ENCODE results near the gene ZNF598.

The ZNF598 gene

GRCh38 chr16:1990101-1990350 lies 19.6 kb downstream of the ZNF598 start:
- DNase-seq, result no peak

DNA sequence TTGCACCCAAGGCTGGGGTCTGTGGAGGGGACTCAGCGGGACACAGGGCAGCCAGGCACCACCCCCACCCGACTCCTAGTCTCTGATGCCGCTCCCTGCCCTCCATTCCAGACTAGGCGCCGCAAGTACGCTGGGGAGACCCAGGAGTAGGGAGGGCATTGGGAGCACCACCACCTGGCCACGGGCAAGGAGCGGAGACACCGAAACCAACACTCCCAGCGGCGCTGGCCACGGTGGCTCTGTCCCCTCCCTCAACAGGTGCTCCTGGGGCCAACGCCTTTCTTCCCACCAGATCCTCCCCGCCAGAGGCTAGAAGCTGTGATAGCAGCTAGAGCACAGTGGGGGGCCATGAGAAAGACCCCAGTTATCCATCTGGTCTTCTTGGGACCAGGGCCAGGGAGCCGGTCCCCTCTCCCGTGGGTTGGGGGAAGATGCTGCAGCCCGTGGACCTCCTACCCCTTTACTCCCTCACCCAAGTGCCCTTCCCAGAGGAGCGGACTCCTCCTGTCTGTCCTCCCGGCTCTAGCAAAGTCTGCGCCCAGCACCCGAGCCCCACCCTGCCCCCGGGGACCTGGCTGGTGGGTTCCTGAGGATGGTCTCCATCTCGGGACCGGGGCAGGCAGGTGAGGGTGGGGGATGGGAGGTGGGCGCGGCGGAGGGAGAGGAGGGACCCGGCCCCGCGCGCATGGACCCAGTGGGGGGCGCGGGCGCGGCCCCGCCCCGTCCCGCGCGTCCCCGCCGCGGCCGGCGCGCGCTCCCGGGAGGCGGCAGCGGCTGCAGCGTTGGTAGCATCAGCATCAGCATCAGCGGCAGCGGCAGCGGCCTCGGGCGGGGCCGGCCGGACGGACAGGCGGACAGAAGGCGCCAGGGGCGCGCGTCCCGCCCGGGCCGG lies 20.2 kb downstream of the ZNF598 start, which contains the start of gene SYNGR3:
Gene SYNGR3 (plus strand): TSS at position 762 of the 892 bp plus-strand sequence. CDS start 133 bp downstream, outside the sequence.
- peak; percentile 52 to 81 (median 73) for DNase-seq

GRCh38 chr16:1987198-1987597 lies 22.4 kb downstream of the ZNF598 start:
- no peak for DNase-seq

DNA sequence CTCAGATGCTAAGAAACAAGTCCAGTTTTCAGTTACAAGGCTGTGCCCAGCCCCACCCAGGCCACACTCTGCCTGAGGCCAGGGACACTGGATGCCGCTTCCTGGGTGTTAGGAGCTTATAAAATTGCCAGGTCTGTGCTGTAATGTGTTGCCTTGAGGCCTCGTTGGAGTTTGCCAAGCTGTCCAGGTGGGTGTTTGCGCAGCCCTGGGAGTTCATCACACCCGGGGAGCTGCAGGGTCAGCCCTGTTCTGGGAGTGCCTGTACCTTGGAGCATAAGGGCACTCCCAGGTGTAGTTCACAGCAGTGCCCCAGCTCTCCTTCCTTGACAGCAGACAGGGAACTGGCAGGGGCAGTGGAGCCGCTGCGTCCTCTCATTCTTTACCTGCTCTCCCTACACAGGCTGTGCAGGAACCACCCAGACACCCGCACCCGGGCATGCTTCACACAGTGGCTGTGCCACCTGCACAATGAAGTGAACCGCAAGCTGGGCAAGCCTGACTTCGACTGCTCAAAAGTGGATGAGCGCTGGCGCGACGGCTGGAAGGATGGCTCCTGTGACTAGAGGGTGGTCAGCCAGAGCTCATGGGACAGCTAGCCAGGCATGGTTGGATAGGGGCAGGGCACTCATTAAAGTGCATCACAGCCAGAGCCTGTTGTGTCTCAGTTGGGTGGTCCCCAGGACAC lies 24.0 kb downstream of the ZNF598 start:
- no peak for DNase-seq

GRCh38 chr16:1984347-1985225 lies 25.0 kb downstream of the ZNF598 start:
- peak in 2 of 3 experiments; percentile 46 to 70 for DNase-seq

- peak; percentile 90 to 94 (median 91) for DNase-seq
Observed at GRCh38 chr16:1983544-1984346, 25.9 kb downstream of the ZNF598 start, which contains the start of gene GFER. GFER (plus strand) TSS chr16:1984193; CDS start chr16:1984219, 26 bp downstream.

DNA sequence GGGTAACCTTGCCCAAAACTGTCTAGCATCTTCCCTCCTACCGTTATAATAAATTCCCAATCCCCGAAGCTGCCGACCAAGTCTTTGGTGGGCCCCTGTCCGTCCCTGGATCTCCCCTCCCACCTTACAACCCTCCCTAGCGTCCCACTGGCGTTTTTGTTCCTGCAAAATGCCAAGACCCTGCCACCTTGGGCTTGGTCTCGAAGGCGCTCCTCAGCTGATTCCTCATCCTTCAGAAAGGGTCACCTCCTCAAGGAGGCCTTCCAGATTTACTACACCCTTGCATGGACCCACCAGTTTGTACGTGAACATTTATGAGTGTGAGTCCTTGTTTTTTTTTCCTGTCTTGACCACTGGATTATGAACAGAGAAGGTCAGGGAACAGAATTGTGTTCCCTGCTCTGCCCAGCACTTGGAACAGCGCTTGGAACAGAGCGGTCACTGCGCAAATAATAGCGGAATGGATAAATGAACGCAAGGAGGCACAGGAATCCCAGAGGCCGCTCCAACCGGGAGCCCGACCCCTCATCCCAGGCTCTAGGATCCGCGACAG lies 26.6 kb downstream of the ZNF598 start:
- no peak for DNase-seq

DNA sequence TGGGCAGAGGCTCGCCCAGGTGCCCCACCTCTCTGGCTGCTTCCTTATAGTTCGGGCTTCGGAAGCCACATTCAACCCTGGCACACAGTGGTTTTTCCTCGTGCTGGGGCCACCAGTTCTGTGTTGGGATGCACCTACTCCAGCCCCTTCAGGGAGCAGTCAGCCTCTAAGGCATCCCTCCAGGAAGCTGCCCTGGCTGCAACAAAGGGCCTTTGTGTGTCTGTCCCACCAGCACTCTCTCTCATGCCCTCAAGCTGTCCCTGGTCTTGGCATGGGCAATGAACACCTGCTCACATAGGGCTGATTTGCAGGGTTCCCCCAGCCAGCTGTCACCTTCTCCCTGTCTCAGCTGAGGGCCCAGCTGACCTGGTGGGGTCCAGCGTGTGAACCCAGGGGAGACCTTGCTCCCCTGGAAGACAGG lies 27.6 kb downstream of the ZNF598 start:
- DNase-seq, result peak in 1 of 3 experiments; percentile 43

- DNase-seq, result peak in 2 of 3 experiments; percentile 35 to 43
Observed at GRCh38 chr16:1981398-1981836, 28.2 kb downstream of the ZNF598 start, which contains the start of gene NOXO1. NOXO1 (minus strand) TSS chr16:1981469; CDS start chr16:1981179, 290 bp downstream.

- DNase-seq, result no peak
Observed at GRCh38 chr16:1980770-1981087, 28.9 kb downstream of the ZNF598 start.

DNA sequence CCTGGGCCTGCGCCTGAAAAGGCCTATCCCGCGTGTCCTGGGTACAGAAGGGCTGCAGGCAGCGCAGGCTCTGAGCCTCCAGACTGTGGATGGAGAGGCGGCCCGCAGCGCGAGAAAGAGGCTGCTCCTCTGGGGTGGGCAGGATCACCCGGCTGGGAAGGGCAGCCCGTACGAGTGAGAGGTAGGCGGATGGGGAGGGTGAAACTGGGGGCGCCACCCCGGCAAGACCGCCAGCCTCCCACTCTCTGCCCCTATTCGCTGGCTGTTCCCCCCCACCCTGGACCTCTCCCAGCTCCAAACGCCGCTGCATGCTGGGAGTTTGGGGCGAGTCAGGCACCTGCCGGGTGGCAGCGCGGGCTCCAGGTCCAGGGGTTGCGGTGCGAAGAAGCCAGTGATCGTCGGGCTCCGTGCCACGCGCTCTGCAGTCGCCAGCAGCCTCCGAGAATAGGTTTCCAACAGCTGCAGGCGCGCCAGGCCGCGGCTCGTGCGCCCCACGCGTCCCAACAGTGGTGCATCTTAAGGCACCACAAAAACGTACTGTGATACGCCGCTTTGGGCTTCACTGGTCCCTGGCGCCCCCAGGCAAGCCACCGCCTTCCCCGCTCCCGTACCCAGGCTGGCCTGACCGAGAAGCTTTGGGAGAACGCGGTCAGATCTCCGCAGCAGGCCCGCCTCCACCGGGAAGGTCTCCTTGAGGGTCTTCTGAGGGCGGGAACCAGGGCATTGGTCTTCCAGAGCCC lies 29.4 kb downstream of the ZNF598 start:
- peak in 2 of 3 experiments; percentile 25 to 34 for DNase-seq

DNA sequence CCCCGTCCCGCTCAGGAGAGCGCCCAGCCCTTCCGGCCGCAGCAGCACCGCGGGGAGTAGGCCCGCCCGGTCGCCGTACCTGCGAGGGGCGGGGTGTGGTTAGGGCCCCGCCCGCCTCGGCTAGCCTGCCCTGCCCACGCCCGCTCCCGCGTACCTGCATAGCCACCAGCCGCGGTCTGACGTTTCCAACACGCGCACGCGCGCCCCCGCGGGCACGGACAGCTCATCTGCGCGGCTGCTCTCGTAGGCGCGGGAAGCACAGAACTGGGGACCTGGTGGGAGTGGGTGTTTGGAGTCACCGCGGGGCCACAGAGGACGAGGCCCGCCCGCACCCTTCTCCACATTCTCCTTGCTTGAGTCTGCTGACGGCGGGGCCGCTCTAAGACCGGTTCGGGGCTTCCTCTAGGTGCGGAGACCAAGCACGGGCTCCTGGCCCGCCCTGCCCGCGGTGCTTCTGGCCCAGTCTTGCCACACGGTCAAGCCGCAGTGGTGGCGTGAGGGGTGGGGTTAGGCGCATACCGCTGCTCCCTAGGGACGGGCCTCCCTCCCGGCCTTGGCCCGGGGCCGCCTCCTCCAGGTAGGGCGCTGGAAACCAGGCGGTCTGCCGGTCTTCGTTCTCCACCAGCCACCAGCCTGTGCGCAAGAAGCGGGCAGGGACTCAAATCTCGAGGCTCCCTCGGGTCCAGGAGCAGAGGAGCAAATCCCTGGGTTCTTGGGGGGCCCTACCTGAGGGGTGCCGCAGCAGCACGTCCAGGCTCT lies 30.2 kb downstream of the ZNF598 start:
- DNase-seq, result peak; percentile 25 to 78 (median 36)

DNA sequence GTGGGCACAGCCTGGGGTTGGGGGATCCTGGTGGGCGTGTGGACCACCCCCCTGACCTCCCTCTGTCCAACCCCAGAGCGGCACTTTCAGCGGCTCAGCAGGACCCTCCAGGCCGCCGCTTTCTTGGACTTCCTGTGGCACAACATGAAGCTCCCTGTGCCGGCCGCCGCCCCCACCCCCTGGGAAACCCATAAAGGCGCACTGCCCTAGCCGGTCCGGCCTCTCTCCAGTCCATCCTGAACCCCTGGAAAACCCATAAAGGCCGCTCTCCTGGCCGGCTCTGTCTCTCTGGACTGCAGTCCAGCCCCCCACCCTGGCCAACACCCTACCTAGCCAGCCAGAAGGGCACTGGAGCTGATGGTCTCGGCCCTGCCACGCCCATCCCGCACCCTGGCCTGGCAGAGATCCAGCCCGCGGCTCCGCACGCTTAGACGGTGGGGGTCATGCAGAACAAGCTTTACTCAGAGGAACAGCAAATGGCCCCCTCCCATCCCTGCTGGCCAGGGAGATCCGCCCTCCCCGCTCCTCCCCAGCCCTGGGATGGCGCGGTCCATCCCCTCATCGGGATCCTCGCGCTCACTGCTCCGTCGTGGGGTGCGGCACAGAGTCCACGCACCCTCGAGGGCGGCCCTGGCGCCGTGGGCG lies 31.0 kb downstream of the ZNF598 start:
- no peak for DNase-seq

DNA sequence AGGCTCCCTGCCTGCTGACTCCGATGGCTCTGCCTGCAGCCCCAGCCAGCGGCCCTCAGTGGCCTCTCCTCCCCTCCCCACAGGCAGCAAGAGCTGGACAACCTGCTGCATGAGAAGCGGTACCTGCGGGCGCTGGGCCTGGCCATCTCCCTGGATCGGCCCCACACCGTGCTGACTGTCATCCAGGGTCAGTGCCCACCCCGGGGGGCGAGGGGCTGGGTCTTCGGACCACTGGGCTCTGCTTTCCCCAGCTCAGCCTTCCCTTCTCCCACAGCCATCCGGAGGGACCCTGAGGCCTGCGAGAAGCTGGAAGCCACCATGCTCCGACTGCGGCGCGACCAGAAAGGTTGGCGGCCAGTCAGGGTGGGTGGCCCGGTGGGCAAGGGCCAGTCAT lies 31.7 kb downstream of the ZNF598 start:
- DNase-seq, result no peak

- DNase-seq, result no peak
Observed at GRCh38 chr16:1976951-1977874, 32.4 kb downstream of the ZNF598 start.

GRCh38 chr16:1976216-1976520 lies 33.5 kb downstream of the ZNF598 start:
- no peak for DNase-seq

DNA sequence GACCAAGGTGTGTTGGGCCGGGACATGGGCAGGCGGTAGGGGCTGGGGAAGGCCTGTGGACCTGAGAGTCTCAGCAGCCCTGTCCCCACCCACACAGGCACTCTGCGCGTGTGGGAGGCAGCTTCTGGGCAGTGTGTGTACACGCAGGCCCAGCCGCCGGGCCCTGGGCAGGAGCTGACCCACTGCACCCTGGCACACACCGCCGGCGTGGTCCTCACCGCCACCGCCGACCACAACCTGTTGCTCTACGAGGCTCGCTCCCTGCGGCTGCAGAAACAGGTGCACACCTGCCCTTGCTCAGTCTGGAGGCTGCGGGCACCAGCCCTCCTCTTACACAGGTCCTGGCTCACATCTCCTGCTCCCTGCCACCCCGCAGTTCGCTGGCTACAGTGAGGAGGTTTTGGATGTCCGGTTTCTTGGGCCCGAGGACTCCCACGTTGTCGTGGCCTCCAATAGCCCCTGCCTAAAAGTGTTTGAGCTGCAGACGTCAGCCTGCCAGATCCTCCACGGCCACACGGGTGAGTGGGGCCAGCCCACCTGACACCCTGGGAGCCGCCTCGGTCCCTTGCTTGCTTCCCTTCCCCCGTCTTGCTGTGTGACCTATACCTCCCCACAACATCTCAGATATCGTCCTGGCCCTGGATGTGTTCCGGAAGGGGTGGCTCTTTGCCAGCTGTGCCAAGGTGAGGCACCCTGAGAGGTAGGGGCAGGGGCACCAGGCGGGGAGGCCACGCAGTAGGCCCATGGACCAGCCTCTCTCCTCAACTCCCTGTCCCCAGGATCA lies 34.0 kb downstream of the ZNF598 start:
- DNase-seq, result no peak

Data from NCI-H1417 (cell line).